ENCODE measurements around the gene RAP1B. TPM values are rescaled to one million over a fixed set of nuclear protein-coding genes. Genes with fewer than 3 reads are reported as not detected.

Gene RAP1B
- total and polyA plus RNA-seq, 9 of the 15 experiments (the other 6 are each of a cell fraction or from before 2014, with no cell fraction given), result 107 to 309 (median 170) TPM

DNA sequence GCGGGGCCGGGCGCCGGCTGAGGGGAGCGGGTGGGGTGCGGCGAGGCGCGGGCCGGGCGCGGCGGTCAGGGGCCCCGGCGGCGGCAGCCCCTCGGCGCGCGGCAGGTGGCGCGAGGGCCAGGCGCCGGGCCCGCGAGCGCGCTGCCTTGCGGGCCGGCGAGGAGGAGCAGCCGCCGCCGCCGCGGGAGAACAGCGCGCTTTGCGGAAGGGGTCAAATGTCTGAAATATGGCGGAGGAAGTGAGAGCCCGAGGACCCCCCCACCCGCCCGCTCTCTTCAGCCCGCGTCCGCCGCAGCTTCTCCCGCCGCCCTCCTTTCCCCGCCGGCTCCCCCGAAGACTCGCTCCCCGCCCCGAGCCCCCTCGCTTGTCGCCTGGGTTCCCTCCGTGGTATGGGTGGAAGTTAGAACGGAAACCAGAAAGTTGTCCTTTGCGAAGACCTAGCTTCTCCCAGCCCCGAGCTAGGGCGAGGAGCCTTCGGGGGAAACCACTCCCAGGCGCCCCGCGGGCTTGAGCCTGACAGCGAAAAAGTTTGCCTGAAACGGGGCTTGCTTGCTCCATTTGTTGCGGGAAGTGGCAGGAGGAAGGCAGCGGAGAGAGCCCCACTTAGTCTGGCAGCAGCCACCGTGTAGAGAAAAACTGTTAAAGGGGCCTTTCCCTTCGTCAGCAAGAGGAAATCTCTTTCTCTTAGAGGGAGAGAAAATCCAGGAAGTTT, 551 bp downstream of the RAP1B start (continued):
- TF ChIP-seq, protein P1, sequence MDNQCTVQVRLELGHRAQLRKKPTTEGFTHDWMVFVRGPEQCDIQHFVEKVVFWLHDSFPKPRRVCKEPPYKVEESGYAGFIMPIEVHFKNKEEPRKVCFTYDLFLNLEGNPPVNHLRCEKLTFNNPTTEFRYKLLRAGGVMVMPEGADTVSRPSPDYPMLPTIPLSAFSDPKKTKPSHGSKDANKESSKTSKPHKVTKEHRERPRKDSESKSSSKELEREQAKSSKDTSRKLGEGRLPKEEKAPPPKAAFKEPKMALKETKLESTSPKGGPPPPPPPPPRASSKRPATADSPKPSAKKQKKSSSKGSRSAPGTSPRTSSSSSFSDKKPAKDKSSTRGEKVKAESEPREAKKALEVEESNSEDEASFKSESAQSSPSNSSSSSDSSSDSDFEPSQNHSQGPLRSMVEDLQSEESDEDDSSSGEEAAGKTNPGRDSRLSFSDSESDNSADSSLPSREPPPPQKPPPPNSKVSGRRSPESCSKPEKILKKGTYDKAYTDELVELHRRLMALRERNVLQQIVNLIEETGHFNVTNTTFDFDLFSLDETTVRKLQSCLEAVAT (IDR thresholded peaks at IDR 0.05), result peak in 1 of 2 experiments; percentile 38; a peak in 1 of 4 replicates
- TF ChIP-seq TOE1 (IDR thresholded peaks at IDR 0.05; ENCODE audit: borderline replicate concordance) (no peak), TOE1 (CRISPR knock-in tag; IDR thresholded peaks at IDR 0.05; ENCODE audit: borderline replicate concordance, low read depth) (no peak), DMBX1 (CRISPR knock-in tag; IDR thresholded peaks at IDR 0.05; ENCODE audit: borderline replicate concordance) (no peak), SAP30 (IDR thresholded peaks at IDR 0.05; ENCODE audit: borderline replicate concordance, insufficient read depth, low read depth, low read length, poor library complexity, severe bottlenecking) (peak; percentile 49), KLF16 (IDR thresholded peaks at IDR 0.05) (no peak), SRSF3 (IDR thresholded peaks at IDR 0.05; ENCODE audit: insufficient read depth, low read length) (no peak), SNRNP70 (optimal IDR thresholded peaks at IDR 0.05; ENCODE audit: low read depth, low read length) (no peak), ZNF445 (CRISPR knock-in tag; IDR thresholded peaks at IDR 0.05; ENCODE audit: low read depth) (no peak), MYC (IDR thresholded peaks at IDR 0.05; ENCODE audit: low read depth, low read length) (no peak), MYC (CRISPR knock-in tag; IDR thresholded peaks at IDR 0.05; ENCODE audit: borderline replicate concordance, low read depth) (no peak)
- TF ChIP-seq, protein P2, sequence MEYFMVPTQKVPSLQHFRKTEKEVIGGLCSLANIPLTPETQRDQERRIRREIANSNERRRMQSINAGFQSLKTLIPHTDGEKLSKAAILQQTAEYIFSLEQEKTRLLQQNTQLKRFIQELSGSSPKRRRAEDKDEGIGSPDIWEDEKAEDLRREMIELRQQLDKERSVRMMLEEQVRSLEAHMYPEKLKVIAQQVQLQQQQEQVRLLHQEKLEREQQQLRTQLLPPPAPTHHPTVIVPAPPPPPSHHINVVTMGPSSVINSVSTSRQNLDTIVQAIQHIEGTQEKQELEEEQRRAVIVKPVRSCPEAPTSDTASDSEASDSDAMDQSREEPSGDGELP (CRISPR knock-in tag; IDR thresholded peaks at IDR 0.05; ENCODE audit: borderline replicate concordance), result 0 out of 2 replicates have a peak, but pooled peaks have one; percentile 20
- TF ChIP-seq, protein P3, sequence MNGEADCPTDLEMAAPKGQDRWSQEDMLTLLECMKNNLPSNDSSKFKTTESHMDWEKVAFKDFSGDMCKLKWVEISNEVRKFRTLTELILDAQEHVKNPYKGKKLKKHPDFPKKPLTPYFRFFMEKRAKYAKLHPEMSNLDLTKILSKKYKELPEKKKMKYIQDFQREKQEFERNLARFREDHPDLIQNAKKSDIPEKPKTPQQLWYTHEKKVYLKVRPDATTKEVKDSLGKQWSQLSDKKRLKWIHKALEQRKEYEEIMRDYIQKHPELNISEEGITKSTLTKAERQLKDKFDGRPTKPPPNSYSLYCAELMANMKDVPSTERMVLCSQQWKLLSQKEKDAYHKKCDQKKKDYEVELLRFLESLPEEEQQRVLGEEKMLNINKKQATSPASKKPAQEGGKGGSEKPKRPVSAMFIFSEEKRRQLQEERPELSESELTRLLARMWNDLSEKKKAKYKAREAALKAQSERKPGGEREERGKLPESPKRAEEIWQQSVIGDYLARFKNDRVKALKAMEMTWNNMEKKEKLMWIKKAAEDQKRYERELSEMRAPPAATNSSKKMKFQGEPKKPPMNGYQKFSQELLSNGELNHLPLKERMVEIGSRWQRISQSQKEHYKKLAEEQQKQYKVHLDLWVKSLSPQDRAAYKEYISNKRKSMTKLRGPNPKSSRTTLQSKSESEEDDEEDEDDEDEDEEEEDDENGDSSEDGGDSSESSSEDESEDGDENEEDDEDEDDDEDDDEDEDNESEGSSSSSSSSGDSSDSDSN (IDR thresholded peaks at IDR 0.05; ENCODE audit: borderline replicate concordance in 1 of 2, low read depth in 2 of 2, low read length in 2 of 2), result peak; percentile 72 to 79; a peak in 3 of 4 replicates
- TF ChIP-seq, protein P4, sequence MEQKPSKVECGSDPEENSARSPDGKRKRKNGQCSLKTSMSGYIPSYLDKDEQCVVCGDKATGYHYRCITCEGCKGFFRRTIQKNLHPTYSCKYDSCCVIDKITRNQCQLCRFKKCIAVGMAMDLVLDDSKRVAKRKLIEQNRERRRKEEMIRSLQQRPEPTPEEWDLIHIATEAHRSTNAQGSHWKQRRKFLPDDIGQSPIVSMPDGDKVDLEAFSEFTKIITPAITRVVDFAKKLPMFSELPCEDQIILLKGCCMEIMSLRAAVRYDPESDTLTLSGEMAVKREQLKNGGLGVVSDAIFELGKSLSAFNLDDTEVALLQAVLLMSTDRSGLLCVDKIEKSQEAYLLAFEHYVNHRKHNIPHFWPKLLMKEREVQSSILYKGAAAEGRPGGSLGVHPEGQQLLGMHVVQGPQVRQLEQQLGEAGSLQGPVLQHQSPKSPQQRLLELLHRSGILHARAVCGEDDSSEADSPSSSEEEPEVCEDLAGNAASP (IDR thresholded peaks at IDR 0.05), result no peak
- TF ChIP-seq, protein P5, sequence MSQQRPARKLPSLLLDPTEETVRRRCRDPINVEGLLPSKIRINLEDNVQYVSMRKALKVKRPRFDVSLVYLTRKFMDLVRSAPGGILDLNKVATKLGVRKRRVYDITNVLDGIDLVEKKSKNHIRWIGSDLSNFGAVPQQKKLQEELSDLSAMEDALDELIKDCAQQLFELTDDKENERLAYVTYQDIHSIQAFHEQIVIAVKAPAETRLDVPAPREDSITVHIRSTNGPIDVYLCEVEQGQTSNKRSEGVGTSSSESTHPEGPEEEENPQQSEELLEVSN (IDR thresholded peaks at IDR 0.05; ENCODE audit: borderline replicate concordance in 1 of 2, extremely low read depth in 1 of 2, insufficient read depth in 1 of 2, insufficient read length in 1 of 2, low read depth in 1 of 2, low read length in 1 of 2, poor library complexity in 1 of 2, severe bottlenecking in 1 of 2), result no peak
- TF ChIP-seq, protein P6, sequence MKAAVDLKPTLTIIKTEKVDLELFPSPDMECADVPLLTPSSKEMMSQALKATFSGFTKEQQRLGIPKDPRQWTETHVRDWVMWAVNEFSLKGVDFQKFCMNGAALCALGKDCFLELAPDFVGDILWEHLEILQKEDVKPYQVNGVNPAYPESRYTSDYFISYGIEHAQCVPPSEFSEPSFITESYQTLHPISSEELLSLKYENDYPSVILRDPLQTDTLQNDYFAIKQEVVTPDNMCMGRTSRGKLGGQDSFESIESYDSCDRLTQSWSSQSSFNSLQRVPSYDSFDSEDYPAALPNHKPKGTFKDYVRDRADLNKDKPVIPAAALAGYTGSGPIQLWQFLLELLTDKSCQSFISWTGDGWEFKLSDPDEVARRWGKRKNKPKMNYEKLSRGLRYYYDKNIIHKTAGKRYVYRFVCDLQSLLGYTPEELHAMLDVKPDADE (conservative IDR thresholded peaks at IDR 0.05; ENCODE audit: control insufficient read depth, low read depth, low read length), result 0 out of 2 replicates have a peak, but pooled peaks have one; percentile 2

All from K562 (cell line).